ENCODE data around the gene ECT2.
A peak's percentile ranks its signal among the peaks of the same experiment; 100 is the strongest.
"Not testable (repeated sequence)": the region's sequence is repeated elsewhere in the genome, so short reads cannot be mapped to it uniquely, and the experiment has no call there.

ECT2 gene

GRCh38 chr3:172746475-172746874 is 4.1 kb upstream of the ECT2 start:
- DNase-seq = no peak

GRCh38 chr3:172749230-172749965 is 1.1 kb upstream of the ECT2 start:
- DNase-seq = peak in 1 of 51 donors; percentile 28

- DNase-seq = peak in 2 of 51 donors; percentile 11 to 31
Observed at GRCh38 chr3:172750069-172750367, 508 bp upstream of the ECT2 start.

- DNase-seq = peak in 2 of 51 donors; percentile 23 to 42
Observed at GRCh38 chr3:172751175-172751704, 714 bp downstream of the ECT2 start.

- no peak for DNase-seq
Observed at GRCh38 chr3:172752651-172753050, 2.1 kb downstream of the ECT2 start.

GRCh38 chr3:172753125-172753524 is 2.6 kb downstream of the ECT2 start:
- DNase-seq = no peak

GRCh38 chr3:172760416-172760815 is 9.9 kb downstream of the ECT2 start:
- DNase-seq = not testable (repeated sequence)

GRCh38 chr3:172766241-172766640 is 15.7 kb downstream of the ECT2 start:
- no peak for DNase-seq

GRCh38 chr3:172766718-172767405 is 16.3 kb downstream of the ECT2 start:
- no peak for DNase-seq

- DNase-seq = no peak
Observed at GRCh38 chr3:172770382-172770781, 19.9 kb downstream of the ECT2 start.

- DNase-seq = no peak
Observed at GRCh38 chr3:172771672-172772071, 21.1 kb downstream of the ECT2 start.

GRCh38 chr3:172776049-172776717 is 25.7 kb downstream of the ECT2 start:
- no peak for DNase-seq

GRCh38 chr3:172777901-172778300 is 27.4 kb downstream of the ECT2 start:
- no peak for DNase-seq

GRCh38 chr3:172782235-172782634 is 31.7 kb downstream of the ECT2 start:
- DNase-seq = no peak

- no peak for DNase-seq
Observed at GRCh38 chr3:172786036-172786435, 35.5 kb downstream of the ECT2 start.

- DNase-seq = no peak
Observed at GRCh38 chr3:172787019-172787418, 36.5 kb downstream of the ECT2 start.

- DNase-seq = no peak
Observed at GRCh38 chr3:172787746-172788145, 37.2 kb downstream of the ECT2 start.

GRCh38 chr3:172799246-172799645 is 48.7 kb downstream of the ECT2 start:
- no peak for DNase-seq

- DNase-seq = no peak
Observed at GRCh38 chr3:172800156-172800555, 49.6 kb downstream of the ECT2 start.

- DNase-seq = no peak
Observed at GRCh38 chr3:172803489-172803888, 53.0 kb downstream of the ECT2 start.

- no peak for DNase-seq
Observed at GRCh38 chr3:172804323-172804722, 53.8 kb downstream of the ECT2 start.

GRCh38 chr3:172808969-172809546 is 58.5 kb downstream of the ECT2 start:
- peak in 1 of 51 donors; percentile 1 for DNase-seq
